GM10847 (cell line): ENCODE results near the gene ITPRIPL2.

Experiments used
- POLR2A ChIP-seq: IDR thresholded peaks from 2 replicates; pipeline ENCODE4 v1.6.1; 2011; ENCODE audit not compliant: insufficient read length; ENCODE audit errors: extremely low read depth

ITPRIPL2 gene

DNA sequence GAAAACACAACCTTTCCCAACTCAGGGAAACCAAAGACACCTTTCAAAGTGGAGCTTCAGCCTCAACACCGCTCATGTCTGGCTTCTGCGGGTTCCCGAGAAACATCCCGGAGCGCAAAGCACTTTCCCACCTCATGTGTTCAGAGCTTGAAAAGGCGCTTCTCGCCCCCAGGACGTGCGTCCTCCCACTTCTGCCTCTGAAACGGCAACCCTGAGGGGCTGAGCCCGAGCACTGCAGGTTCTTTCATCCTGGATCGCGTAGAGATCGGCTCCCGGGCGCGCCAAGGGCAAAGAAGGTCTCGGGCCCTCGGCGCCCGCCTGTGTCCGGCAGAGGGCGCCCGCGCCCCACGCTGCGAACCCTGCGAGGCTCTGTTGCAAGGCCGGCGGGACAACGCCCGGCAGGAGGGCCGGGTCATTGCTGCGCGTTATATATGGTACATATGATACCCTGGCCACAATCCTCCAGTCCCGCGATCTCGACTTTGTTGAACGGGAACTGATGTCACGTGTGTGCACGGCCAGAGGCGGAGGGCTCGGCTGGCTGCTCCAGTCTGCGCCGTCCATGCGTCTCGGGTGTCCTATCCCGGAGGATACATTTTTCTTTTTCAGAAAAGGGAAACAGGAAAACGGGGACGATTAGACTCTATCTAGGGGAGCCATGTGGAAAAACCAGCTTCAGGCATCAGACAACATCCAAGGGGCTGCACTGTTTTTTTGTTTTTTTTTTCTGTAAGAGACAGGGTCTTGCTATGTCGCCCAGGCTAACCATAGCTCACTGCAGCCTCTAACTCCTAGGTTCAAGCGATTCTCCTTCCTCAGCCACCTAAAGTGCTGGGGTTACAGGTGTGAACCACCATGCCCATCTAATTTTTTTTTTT lies 27.2 kb upstream of the ITPRIPL2 start:
- TF ChIP-seq POLR2A: no peak

DNA sequence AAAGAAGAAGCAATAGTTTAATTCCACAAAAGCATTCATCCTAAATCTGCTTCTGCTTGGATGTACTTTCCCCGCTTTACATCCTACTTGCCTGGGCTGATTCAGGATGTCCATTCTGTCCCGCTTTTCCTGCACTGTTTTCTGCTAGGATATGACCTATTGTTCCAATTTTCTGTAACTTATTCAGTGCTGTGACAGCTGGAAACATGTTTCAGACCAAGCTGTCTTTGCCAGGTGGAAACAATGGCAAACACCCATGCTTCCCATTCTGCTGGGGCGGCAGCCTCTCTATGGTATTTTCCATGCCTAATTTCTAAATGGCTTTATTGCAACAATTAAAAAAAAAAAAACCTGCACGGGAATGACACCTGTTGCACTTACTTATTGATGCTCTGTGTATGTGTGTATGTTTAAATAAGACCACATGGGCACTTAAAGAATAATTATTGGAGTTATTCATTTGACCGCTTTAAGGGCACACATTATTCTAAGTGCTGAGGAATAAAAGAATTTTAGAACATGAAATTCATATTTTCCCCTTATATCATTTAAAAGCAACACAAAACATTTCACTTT lies 25.3 kb upstream of the ITPRIPL2 start:
- no peak for TF ChIP-seq POLR2A

DNA sequence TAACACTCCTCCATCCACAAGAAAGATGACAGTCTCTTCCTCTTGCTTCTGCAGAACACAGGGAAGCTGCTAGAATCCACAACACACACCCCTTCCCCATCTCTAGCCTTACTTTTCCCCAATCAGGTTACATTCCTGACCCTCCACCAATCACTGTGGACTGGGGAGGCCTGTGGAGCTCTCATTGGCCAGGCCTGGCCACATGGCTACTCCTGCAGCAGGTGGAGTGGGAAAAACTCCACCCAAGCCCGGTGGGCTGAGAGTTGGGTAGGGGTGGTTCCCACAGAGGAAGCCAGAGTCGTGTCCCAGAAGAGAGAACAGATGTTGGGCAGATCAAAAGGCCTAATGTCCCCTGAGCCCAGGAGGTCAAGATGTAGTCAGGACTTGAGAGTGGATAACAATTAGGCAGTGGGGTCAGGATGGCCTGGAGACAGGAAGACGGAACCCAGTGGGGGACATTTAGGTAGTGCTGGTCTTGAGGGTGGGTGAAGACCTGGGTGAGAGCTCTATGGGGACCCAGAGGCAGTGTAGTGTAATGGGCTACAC lies 24.3 kb upstream of the ITPRIPL2 start:
- TF ChIP-seq POLR2A: no peak

- no peak for TF ChIP-seq POLR2A
Observed at GRCh38 chr16:19090916-19091315, 22.8 kb upstream of the ITPRIPL2 start.

DNA sequence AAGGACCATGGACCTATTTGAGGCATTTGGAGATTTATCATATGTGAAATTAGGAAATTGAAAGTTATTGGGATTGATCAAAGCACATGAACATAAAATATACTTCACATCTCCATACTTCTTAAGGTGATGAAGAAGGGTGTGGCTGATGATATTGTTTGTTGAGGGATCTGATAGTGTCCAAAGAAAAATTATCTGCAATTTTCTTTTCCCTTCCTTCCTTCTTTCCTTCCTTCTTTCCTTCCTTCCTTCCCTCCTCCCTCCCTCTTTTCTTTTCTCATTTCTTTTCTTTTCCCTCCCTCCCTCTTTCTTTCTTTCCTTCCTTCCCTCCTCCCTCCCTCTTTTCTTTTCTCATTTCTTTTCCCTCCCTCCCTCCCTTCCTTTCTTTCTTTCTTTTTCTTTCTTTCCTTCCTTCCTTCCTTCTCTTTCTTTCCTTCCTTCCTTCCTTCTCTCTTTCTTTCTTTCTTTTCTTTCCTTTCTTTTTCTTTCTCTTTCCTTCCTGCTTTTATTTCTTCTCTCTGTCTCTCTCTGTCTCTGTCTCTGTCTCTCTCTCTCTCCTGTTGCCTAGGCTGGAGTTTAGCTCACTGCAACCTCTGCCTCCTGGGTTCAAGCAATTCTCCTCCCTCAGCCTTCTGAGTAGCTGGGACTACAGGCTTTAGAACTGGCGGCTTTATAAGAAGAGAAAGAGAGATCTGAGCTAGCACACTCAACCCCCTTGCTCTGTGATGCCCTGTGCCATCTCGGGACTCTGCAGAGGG lies 20.9 kb upstream of the ITPRIPL2 start:
- TF ChIP-seq POLR2A: no peak

DNA sequence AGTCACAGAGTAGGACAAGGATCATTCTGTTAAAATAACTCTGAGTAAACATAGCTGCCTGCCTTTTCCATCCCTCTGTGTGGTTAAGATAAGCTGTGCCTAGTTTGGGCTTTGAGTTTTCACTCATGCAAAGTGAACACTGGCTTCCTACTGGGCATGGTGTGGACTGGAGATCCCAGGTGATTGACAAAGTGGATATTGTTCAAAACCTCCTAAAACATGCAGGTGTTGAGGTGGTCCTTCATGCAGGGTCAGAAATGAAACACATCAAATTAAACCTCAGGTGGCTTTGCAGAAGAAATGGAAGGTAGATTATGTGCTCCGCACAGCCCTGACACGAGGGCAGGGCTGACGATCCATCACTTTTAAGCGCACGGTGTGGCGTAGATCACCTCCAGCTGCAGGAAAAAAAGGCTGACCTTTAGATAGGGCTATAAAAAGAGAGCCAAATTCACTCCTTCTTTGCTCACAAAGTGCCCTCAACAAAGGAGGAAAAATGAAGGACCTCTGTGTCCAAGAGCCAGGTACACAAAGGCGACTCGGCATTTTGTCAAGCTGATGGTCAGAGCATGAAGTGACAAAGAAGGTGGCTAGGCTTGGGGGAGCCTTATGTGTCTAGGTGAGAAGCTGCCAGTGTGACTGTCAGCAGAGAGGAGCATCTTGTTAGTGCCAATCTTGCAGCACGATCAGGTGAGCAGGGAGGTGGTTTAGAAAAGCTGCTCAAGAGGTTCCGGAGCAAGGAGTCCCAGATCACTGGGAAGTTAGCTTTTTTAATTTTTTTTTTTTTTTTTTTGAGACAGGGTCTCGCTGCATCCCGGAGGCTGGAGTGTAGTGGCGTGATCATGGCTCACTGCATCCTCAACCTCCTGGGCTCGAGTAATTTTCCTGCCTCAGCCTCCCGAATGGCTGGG lies 19.9 kb upstream of the ITPRIPL2 start:
- TF ChIP-seq POLR2A: no peak

DNA sequence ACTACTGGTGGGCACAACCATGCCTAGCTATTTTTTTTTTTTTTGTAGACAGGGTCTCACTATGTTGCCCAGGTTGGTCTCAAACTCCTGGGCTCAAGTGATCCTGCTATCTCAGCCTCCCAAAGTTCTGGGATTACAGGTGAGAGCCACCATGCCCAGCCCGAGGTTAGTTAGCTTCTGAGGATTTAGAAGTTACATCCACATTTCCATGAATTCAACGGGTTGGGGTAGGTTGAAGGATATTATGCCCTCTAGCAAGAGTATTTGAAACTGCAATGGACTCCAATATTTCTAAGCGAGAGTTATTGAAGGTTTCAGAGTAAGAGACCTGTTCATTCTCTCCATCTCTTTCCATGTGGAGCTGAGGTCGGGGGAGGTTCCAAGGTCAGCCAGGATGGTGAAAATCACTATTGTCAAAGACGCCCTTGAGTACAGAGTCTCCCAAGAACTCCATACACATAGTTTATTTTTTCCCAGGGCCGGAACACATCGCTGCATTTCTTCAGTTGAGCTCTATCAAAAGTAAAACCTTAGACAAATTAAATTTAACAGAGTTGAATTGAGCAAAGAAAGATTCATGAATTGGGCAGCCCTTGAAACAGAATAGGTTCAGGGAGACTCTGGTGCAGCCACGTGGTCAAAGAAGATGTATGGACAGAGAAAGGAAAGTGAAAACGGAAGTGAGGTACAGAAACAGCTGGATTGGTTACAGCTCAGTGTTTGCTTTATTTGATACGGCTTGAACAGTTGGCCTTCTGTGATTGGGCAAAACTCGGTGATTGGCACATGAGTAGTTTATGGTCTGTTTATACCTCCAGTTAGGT lies 19.0 kb upstream of the ITPRIPL2 start:
- TF ChIP-seq POLR2A: no peak

GRCh38 chr16:19095654-19096053 lies 18.1 kb upstream of the ITPRIPL2 start:
- no peak for TF ChIP-seq POLR2A

DNA sequence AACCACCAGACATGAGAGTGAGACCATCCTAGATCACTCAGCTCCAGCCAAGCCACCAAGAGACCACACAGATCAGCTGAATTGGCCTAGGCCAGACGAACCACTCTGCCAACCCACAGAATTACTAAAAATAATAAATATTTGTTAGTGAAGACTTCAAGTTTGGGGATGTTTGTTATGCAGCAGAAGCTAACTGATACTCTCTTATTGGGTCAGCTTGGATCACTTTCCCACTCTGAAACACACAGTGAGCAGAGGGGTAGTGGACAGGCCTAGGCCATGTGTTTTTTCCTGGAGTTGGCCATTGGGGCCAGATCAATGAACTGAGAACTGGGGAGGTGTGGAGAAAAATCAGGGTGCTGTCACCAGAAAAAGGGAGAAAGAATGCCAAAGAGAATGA lies 15.6 kb upstream of the ITPRIPL2 start:
- TF ChIP-seq POLR2A: no peak

DNA sequence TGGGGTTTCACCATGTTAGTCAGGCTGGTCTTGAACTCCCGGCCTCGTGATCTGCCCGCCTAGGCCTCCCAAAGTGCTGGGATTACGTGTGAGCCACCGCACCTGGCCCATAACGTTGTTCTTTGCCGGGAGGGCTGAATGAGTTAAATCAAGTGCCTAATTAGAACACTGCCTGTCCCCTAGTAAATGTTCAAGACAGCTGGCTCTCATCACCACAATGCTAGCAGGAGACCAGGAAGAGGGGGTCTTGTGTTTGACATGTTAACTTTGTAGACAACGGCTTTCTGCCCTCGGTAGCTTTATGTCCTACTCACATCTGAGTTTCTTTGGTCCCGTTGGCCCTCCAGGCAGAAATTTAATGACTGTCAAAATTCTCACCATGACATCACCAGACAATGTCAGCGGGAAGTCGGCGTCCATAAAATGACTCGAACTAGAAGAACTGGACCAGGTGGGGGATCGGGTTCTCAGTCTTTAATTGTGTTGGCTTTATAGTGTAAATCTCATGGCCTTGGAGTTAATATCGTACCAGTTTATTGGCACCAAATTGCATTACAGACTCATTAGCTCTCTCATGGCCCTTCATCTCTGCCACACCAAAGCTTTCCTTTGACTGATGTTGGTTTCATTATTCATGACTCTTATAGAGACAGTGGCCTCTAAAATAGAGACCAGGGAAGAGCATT lies 11.4 kb upstream of the ITPRIPL2 start:
- no peak for TF ChIP-seq POLR2A

DNA sequence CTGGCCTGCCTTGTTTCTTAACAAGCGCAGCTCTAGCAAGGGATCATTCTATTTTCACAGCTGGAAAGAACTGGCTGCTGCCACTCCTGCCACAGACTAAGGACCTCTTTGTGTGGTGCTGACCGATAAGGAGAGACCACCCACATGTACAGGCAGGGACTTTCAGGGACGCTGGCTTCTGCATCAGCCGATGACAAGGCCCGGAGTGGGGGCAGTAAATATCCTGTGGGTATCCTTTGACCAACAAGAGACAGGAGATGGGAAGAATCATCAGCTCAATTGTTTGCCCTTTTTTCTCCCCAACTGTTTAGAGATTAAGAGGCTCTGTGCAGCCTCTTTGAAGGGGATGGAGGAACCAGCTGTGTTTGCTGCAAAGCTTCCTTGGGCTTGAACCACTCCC lies 9.2 kb upstream of the ITPRIPL2 start:
- no peak for TF ChIP-seq POLR2A

DNA sequence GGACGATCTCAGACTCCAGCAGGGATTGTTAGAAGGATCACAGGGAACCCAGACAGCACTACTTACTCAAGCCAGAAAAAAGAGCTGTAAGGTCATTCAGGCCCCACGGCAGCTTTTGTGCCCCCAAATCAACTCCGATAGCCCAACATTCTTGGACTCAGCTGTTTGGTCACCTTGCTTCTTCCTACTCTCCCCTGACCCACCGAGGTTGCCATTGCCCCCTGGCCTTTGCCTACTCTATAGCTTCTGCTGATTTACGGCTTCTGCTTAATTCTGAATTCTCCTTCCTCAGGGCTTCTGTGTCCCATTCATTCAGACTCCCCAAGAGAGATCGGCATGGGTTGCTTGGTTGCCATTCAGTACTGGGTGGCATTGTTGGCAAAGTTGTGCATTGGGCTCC lies 8.6 kb upstream of the ITPRIPL2 start:
- TF ChIP-seq POLR2A: no peak

DNA sequence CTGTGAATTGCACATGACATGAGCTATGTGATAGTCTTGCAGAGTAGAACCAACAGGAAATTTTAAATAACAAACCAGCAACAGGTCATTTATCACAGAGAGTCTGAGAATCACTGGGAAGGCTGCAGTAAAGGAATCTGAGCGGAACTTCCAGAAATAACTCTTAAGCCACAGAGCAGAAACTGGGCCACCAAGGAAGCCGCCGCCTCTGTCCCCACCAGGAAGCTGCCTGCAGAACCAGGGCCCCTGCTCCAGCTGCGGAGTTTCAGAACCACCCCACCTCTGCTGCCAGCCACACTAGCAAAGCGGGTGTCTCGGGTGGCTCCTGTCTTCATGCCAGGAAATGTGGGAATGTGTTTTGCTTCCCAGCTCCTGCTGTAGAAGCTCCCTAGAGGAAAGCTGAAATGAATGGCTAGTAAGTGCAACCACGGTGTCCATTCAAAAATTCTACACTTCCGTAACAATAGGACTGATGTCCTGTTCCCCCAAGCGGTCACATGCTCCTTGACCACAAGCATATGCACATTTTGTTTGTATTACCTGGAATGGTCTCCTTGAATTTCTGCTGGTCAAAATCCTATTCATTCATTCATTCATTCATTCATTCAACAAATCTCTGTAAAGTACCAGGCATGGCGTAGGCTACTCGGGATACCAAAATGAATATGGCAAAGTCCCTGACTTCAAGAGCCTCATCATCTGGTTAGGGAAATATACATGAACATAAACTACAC lies 7.7 kb upstream of the ITPRIPL2 start:
- TF ChIP-seq POLR2A: no peak
